ENCODE data around the gene RFTN1. TPM values are rescaled to one million over a fixed set of nuclear protein-coding genes. Genes with fewer than 3 reads are reported as not detected.
A peak's percentile ranks its signal among the peaks of the same experiment; 100 is the strongest.

RFTN1 gene
- total and polyA plus RNA-seq, 10 of the 15 experiments (the other 5 are each of a cell fraction or from before 2014, with no cell fraction given) = 20.6 to 213 (median 147) TPM

DNA sequence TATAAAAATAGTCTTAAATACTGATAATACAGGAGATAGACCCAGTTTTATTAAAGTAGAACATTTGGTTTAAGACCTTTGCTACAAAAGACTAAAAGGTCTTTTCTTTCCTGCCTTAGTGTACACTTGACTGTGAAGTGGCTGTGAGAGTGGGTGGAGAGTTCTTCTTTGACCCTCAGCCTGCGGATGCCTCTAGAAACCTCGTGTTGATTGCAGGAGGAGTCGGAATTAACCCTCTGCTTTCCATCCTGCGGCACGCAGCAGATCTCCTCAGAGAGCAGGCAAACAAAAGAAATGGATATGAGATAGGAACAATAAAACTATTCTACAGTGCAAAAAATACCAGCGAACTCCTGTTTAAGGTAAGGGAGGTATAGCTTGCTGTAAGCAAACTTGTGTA, 212.0 kb downstream of the RFTN1 start:
- ChIA-PET SMC1A (ENCODE audit: uncharacterized antibody, unreplicated experiment) (interaction anchor here (0.9 to 3.1 kb wide), 14 partner anchors 11 to 249 kb away, joined by 3 to 19 read pairs (median 6); no protein-coding TSS in a partner anchor), POLR2A (interaction anchor here (0.6 to 1.5 kb wide), 3 partner anchors 37 to 249 kb away, joined by 3 read pairs; partner anchors contain the start of genes DPH3 and OXNAD1), CTCF (interaction anchor here (0.9 to 6.3 kb wide), 4 partner anchors 10 to 220 kb away, joined by 3 to 45 read pairs (median 4); no protein-coding TSS in a partner anchor), RAD21 (ENCODE audit: unreplicated experiment) (interaction anchor here (0.7 to 3.3 kb wide), 7 partner anchors 11 to 220 kb away, joined by 3 to 26 read pairs (median 5); no protein-coding TSS in a partner anchor)
- Histone ChIP-seq H3K4me2 (ENCODE audit: control insufficient read depth, insufficient read depth) (no peak overlapping the region), H3K27me3 (replicated peaks in 1 of 2; ENCODE audit: control insufficient read depth in 2 of 2, insufficient read depth in 2 of 2, low read length in 1 of 2) (no peaks in the 10 kb centered on the region), H3K9me3 (replicated peaks; ENCODE audit: control insufficient read depth, insufficient read depth, low read length) (no peaks in the 10 kb centered on the region; the same call in 2 of the 3 replicates), H3K9ac (ENCODE audit: control insufficient read depth, insufficient read depth, low read length) (no peak overlapping the region), H3K36me3 (ENCODE audit: control insufficient read depth in 2 of 2, insufficient read depth in 2 of 2, low read length in 1 of 2) (peaks cover 3 to 4% of the 10 kb centered on the region in 2 experiments; a peak in 3 of 4 replicates), H3K4me3 (no peak overlapping the region), H2AFZ (ENCODE audit: control insufficient read depth, low read depth, low read length) (no peak overlapping the region), H3K4me1 (ENCODE audit: control insufficient read depth, insufficient read depth, low read length) (peaks cover 20% of the 10 kb centered on the region), H4K20me1 (ENCODE audit: control insufficient read depth, insufficient read depth) (no peaks in the 10 kb centered on the region), H3K79me2 (ENCODE audit: control insufficient read depth, insufficient read depth, low read length) (no peaks in the 10 kb centered on the region), H3K27ac (ENCODE audit: control insufficient read depth, insufficient read depth) (0 out of 2 replicates have a peak overlapping the region, but pooled peaks have one; percentile 33)
- ATAC-seq (no peak), DNase-seq (ENCODE audit: low read depth, low spot score) (no peak), FAIRE-seq (no peak)
- TF ChIP-seq ASH2L (IDR thresholded peaks at IDR 0.05; ENCODE audit: borderline replicate concordance, low read depth) = no peak
- TF ChIP-seq, protein P1, sequence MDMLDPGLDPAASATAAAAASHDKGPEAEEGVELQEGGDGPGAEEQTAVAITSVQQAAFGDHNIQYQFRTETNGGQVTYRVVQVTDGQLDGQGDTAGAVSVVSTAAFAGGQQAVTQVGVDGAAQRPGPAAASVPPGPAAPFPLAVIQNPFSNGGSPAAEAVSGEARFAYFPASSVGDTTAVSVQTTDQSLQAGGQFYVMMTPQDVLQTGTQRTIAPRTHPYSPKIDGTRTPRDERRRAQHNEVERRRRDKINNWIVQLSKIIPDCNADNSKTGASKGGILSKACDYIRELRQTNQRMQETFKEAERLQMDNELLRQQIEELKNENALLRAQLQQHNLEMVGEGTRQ (IDR thresholded peaks at IDR 0.05; ENCODE audit: borderline replicate concordance, low read depth, low read length) = no peak
- TF ChIP-seq PML (IDR thresholded peaks at IDR 0.05; ENCODE audit: low read length) = 0 out of 2 replicates have a peak, but pooled peaks have one; percentile 12
- in situ Hi-C loops (cut with MboI) = no loop called here
- BruUV-seq (replicated peaks) = no TSS peak
- intact Hi-C loops (cut with micrococcal nuclease; ENCODE audit: unreplicated experiment) = no loop called here
- 77% methylated on average over 6 of the region's 6 CpGs for WGBS (ENCODE audit: insufficient coverage, insufficient replicate concordance, low lambda C conversion rate, missing lambda C conversion rate)

DNA sequence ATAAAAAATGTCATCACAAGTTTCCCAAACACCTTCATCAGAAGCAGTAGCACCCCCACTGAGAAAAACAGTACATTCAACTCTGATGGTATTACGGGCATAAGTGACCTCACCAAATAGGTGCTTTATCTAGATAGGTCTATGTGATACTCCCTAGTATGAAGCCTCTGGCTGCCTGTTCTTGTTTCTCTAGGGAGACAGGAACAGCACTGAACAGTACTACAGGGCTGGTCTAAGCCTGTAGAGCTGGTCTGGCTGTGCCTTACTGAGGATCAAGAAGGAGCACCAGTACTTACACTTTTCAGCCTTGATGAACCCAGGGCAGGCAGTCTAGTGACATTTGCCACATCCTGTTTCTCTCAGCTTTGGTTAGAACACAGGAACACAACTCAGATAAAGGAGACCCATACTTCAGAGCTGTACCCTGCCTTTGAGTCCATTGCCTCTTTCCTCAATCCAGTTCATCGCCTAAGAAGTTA, 212.6 kb downstream of the RFTN1 start:
- Histone ChIP-seq H3K36me3 (ENCODE audit: control insufficient read depth in 2 of 2, insufficient read depth in 2 of 2, low read length in 1 of 2) (peaks cover 4 to 5% of the 10 kb centered on the region in 2 experiments; a peak in 3 of 4 replicates), H3K4me3 (no peak overlapping the region), H3K4me1 (ENCODE audit: control insufficient read depth, insufficient read depth, low read length) (peaks cover 20% of the 10 kb centered on the region), H3K27ac (ENCODE audit: control insufficient read depth, insufficient read depth) (peak overlapping the region; percentile 33), H3K79me2 (ENCODE audit: control insufficient read depth, insufficient read depth, low read length) (no peaks in the 10 kb centered on the region), H4K20me1 (ENCODE audit: control insufficient read depth, insufficient read depth) (no peaks in the 10 kb centered on the region), H3K9ac (ENCODE audit: control insufficient read depth, insufficient read depth, low read length) (no peak overlapping the region), H3K4me2 (ENCODE audit: control insufficient read depth, insufficient read depth) (peak overlapping the region; percentile 26), H2AFZ (ENCODE audit: control insufficient read depth, low read depth, low read length) (no peak overlapping the region), H3K9me3 (replicated peaks; ENCODE audit: control insufficient read depth, insufficient read depth, low read length) (no peaks in the 10 kb centered on the region; the same call in 2 of the 3 replicates), H3K27me3 (replicated peaks in 1 of 2; ENCODE audit: control insufficient read depth in 2 of 2, insufficient read depth in 2 of 2, low read length in 1 of 2) (no peaks in the 10 kb centered on the region)
- BruUV-seq (replicated peaks) = no TSS peak
- WGBS (ENCODE audit: insufficient coverage, insufficient replicate concordance, low lambda C conversion rate, missing lambda C conversion rate) = 46% methylated on average over 2 of the region's 2 CpGs
- POLR2A ChIA-PET = interaction anchor here (0.6 to 1.5 kb wide), 5 partner anchors 11 to 249 kb away, joined by 3 to 7 read pairs (median 3); partner anchors contain the start of genes DPH3 and OXNAD1
- RAD21 ChIA-PET (ENCODE audit: unreplicated experiment) = interaction anchor here (0.7 to 3.3 kb wide), 8 partner anchors 10 to 220 kb away, joined by 3 to 26 read pairs (median 6); no protein-coding TSS in a partner anchor
- DNase-seq (ENCODE audit: low read depth, low spot score) = peak; percentile 48
- FAIRE-seq = no peak
- SMC1A ChIA-PET (ENCODE audit: uncharacterized antibody, unreplicated experiment) = interaction anchor here (0.7 to 3.1 kb wide), 18 partner anchors 9 to 249 kb away, joined by 3 to 19 read pairs (median 4); no protein-coding TSS in a partner anchor
- intact Hi-C loops (cut with micrococcal nuclease; ENCODE audit: unreplicated experiment) = no loop called here
- in situ Hi-C loops (cut with MboI) = no loop called here
- CTCF ChIA-PET = interaction anchor here (0.7 to 6.3 kb wide), 9 partner anchors 10 to 251 kb away, joined by 3 to 45 read pairs (median 3); no protein-coding TSS in a partner anchor
- peak; percentile 75 for ATAC-seq
- TF ChIP-seq POLR2AphosphoS5 (IDR thresholded peaks at IDR 0.05; ENCODE audit: low read length) (peak; percentile 56; the same call in 1 of the 2 replicates), RUNX3 (IDR thresholded peaks at IDR 0.05; ENCODE audit: low read length) (peak; percentile 17; the same call in 1 of the 2 replicates), IKZF2 (IDR thresholded peaks at IDR 0.05) (peak in 1 of 2 experiments; percentile 41; a peak in 1 of 4 replicates), SPI1 (IDR thresholded peaks at IDR 0.05; ENCODE audit: borderline replicate concordance, insufficient read depth, low read depth, low read length) (peak; percentile 35; the same call in 1 of the 2 replicates)
- TF ChIP-seq, protein P2, sequence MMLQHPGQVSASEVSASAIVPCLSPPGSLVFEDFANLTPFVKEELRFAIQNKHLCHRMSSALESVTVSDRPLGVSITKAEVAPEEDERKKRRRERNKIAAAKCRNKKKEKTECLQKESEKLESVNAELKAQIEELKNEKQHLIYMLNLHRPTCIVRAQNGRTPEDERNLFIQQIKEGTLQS (IDR thresholded peaks at IDR 0.05; ENCODE audit: borderline replicate concordance, extremely low read depth, low read depth, low read length) = no peak
- TF ChIP-seq, protein P3, sequence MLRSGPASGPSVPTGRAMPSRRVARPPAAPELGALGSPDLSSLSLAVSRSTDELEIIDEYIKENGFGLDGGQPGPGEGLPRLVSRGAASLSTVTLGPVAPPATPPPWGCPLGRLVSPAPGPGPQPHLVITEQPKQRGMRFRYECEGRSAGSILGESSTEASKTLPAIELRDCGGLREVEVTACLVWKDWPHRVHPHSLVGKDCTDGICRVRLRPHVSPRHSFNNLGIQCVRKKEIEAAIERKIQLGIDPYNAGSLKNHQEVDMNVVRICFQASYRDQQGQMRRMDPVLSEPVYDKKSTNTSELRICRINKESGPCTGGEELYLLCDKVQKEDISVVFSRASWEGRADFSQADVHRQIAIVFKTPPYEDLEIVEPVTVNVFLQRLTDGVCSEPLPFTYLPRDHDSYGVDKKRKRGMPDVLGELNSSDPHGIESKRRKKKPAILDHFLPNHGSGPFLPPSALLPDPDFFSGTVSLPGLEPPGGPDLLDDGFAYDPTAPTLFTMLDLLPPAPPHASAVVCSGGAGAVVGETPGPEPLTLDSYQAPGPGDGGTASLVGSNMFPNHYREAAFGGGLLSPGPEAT (IDR thresholded peaks at IDR 0.05; ENCODE audit: low read depth) = 0 out of 2 replicates have a peak, but pooled peaks have one; percentile 12
